ENCODE data around the gene ZNF346.

GRCh38 chr5:177130211-177131018 lies 107.9 kb downstream of the ZNF346 start:
- TF ChIP-seq CTCF (IDR thresholded peaks at IDR 0.05) (no peak), POLR2A (IDR thresholded peaks at IDR 0.05) (no peak)
